ENCODE measurements around the gene RAB36. TPM values are rescaled to one million over a fixed set of nuclear protein-coding genes. Genes with fewer than 3 reads are reported as not detected.

The RAB36 gene
- total and polyA plus RNA-seq, 5 donors from 2014 or later, result 0.17 to 0.61 (median 0.49) TPM; not detected in 1

DNA sequence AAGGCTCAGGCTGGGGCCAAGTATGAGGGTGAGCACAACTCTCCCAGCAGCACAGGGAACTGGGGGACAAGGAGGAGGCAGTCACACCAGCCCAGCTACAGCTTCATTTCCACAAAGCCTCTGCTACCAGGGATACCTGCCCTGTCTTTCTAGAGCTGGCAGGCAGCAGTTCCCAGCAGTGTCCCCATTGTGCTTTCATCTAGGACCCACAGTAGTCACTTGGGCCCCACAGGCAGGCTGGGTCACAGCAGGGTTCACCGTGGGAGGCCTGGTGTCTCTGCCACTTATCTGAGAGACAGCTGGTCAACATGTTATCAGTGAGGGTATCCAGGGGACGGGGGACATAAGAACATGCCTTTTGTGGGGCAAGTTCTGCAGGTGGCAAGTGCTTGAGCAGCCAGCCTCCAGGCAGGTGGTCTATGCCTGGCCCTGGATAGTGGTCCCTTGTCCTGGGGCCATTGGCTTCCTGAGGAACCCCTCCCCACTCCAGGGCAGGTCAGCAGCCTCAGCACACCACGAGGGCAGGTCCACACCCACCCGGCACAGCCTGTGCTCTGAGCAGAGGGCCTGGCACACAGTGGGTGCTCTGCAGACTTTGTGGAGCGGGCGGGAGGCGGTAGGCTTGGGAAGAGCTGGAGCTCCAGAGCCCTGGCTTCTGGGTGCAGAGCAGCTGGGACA, 45.0 kb upstream of the RAB36 start:
- Histone ChIP-seq H3K9me3 (ENCODE audit: control insufficient read depth in 2 of 2, low read length in 2 of 2) (no peaks in the 10 kb centered on the region), H3K27ac (ENCODE audit: insufficient read depth, low read length, poor library complexity, severe bottlenecking) (no peak overlapping the region), H3K27me3 (ENCODE audit: control insufficient read depth, insufficient read depth, low read length) (no peaks in the 10 kb centered on the region), H3K36me3 (ENCODE audit: control insufficient read depth, insufficient read depth, low read length) (no peaks in the 10 kb centered on the region), H3K4me1 (ENCODE audit: control insufficient read depth, insufficient read depth, low read length, poor library complexity, severe bottlenecking) (no peaks in the 10 kb centered on the region), H3K4me3 (ENCODE audit: low read depth, low read length) (no peak overlapping the region)
- H3K4me1 Mint-ChIP-seq, result peaks cover 0 to 2% (median 0%) of the 10 kb centered on the region in 4 donors
- no peak overlapping the region for H3K27ac Mint-ChIP-seq
- DNase-seq (no peak), ATAC-seq (ENCODE audit: low read depth in 2 of 2) (no peak)
- no peak overlapping the region for H3K4me3 Mint-ChIP-seq
- no peaks in the 10 kb centered on the region for H3K9me3 Mint-ChIP-seq
- no peaks in the 10 kb centered on the region for H3K27me3 Mint-ChIP-seq
- no peaks in the 10 kb centered on the region for H3K36me3 Mint-ChIP-seq

- Mint-ChIP-seq H3K9me3 (no peaks in the 10 kb centered on the region), H3K4me1 (peaks cover 0 to 2% (median 0%) of the 10 kb centered on the region in 4 donors), H3K27me3 (no peaks in the 10 kb centered on the region), H3K36me3 (no peaks in the 10 kb centered on the region), H3K4me3 (no peak overlapping the region), H3K27ac (no peak overlapping the region)
- Histone ChIP-seq H3K9me3 (ENCODE audit: control insufficient read depth in 2 of 2, low read length in 2 of 2) (no peaks in the 10 kb centered on the region), H3K4me1 (ENCODE audit: control insufficient read depth, insufficient read depth, low read length, poor library complexity, severe bottlenecking) (no peaks in the 10 kb centered on the region), H3K27ac (ENCODE audit: insufficient read depth, low read length, poor library complexity, severe bottlenecking) (no peak overlapping the region), H3K36me3 (ENCODE audit: control insufficient read depth, insufficient read depth, low read length) (no peaks in the 10 kb centered on the region), H3K4me3 (ENCODE audit: low read depth, low read length) (no peak overlapping the region), H3K27me3 (ENCODE audit: control insufficient read depth, insufficient read depth, low read length) (no peaks in the 10 kb centered on the region)
- DNase-seq (no peak), ATAC-seq (ENCODE audit: low read depth in 2 of 2) (no peak)
Observed at GRCh38 chr22:23101524-23101923, 43.8 kb upstream of the RAB36 start.

DNA sequence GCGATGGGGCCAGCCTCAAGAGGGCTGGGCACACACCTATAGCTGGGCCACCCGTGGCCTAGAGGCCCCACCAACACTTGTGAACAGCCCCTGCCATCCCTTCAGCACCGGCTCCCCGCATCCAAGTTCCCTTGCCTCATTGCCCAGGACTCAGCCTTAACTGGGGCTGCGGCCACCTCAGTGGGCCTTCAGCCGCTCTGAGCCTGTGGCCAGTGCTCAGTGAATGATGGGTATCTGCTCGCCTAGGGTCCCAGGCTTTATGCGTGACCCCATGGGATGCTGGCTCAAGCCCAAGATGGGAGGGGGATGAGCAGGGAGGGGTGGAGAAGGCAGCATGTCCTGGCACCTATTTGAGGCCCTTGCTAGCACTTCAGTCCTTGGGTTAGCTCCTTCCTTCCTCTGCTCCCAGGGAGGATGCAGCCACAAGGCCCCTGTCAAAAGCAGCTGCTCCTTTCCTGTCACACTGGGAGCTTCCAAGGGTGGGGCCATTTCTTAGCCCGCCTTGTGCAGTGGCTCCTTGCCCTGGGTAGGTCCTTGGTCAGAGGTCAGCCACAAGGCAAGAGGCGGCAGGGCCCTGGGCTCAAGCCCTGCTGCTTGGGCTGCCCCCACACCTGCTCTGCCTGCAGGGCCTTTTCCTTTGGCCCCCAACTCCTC, 43.1 kb upstream of the RAB36 start:
- Histone ChIP-seq H3K4me3 (ENCODE audit: low read depth, low read length) (no peak overlapping the region), H3K36me3 (ENCODE audit: control insufficient read depth, insufficient read depth, low read length) (no peaks in the 10 kb centered on the region), H3K9me3 (ENCODE audit: control insufficient read depth in 2 of 2, low read length in 2 of 2) (no peaks in the 10 kb centered on the region), H3K27me3 (ENCODE audit: control insufficient read depth, insufficient read depth, low read length) (no peaks in the 10 kb centered on the region), H3K4me1 (ENCODE audit: control insufficient read depth, insufficient read depth, low read length, poor library complexity, severe bottlenecking) (no peaks in the 10 kb centered on the region), H3K27ac (ENCODE audit: insufficient read depth, low read length, poor library complexity, severe bottlenecking) (no peak overlapping the region)
- Mint-ChIP-seq H3K4me3 (no peak overlapping the region), H3K27me3 (no peaks in the 10 kb centered on the region), H3K9me3 (no peaks in the 10 kb centered on the region), H3K27ac (no peak overlapping the region), H3K4me1 (peaks cover 0 to 2% (median 0%) of the 10 kb centered on the region in 4 donors), H3K36me3 (no peaks in the 10 kb centered on the region)
- DNase-seq (no peak), ATAC-seq (ENCODE audit: low read depth in 2 of 2) (no peak)

DNA sequence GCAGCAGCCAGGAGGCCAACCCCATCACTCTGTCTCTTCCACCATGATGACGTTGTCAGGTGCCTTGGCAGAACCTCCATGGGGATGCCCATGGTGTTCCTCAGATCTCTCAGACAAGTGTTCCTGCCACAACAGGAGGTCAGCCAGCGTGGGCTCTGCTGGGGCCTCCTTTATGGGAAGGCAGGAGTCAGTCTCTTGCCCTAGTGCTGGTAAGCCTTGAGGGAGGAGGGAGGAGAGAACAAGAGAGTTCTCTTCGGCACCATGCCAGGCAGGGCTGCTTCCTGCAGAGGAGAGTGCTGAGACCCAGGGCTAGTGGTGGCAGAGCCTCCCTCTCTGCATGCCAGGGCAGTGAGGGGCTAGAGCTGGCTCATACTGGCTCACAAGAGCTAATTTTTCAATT, 42.5 kb upstream of the RAB36 start:
- Histone ChIP-seq H3K4me1 (ENCODE audit: control insufficient read depth, insufficient read depth, low read length, poor library complexity, severe bottlenecking) (no peaks in the 10 kb centered on the region), H3K27me3 (ENCODE audit: control insufficient read depth, insufficient read depth, low read length) (no peaks in the 10 kb centered on the region), H3K27ac (ENCODE audit: insufficient read depth, low read length, poor library complexity, severe bottlenecking) (no peak overlapping the region), H3K36me3 (ENCODE audit: control insufficient read depth, insufficient read depth, low read length) (no peaks in the 10 kb centered on the region), H3K4me3 (ENCODE audit: low read depth, low read length) (no peak overlapping the region), H3K9me3 (ENCODE audit: control insufficient read depth in 2 of 2, low read length in 2 of 2) (no peaks in the 10 kb centered on the region)
- H3K9me3 Mint-ChIP-seq, result no peaks in the 10 kb centered on the region
- no peak for DNase-seq
- H3K36me3 Mint-ChIP-seq, result no peaks in the 10 kb centered on the region
- H3K27me3 Mint-ChIP-seq, result no peaks in the 10 kb centered on the region
- no peak overlapping the region for H3K4me3 Mint-ChIP-seq
- peaks cover 0 to 2% (median 0%) of the 10 kb centered on the region in 4 donors for H3K4me1 Mint-ChIP-seq
- ATAC-seq (ENCODE audit: low read depth in 2 of 2), result no peak
- H3K27ac Mint-ChIP-seq, result no peak overlapping the region

- DNase-seq (no peak), ATAC-seq (ENCODE audit: low read depth in 2 of 2) (no peak)
- Histone ChIP-seq H3K9me3 (ENCODE audit: control insufficient read depth in 2 of 2, low read length in 2 of 2) (no peaks in the 10 kb centered on the region), H3K36me3 (ENCODE audit: control insufficient read depth, insufficient read depth, low read length) (no peaks in the 10 kb centered on the region), H3K27me3 (ENCODE audit: control insufficient read depth, insufficient read depth, low read length) (no peaks in the 10 kb centered on the region), H3K27ac (ENCODE audit: insufficient read depth, low read length, poor library complexity, severe bottlenecking) (no peak overlapping the region), H3K4me3 (ENCODE audit: low read depth, low read length) (no peak overlapping the region), H3K4me1 (ENCODE audit: control insufficient read depth, insufficient read depth, low read length, poor library complexity, severe bottlenecking) (no peaks in the 10 kb centered on the region)
- H3K9me3 Mint-ChIP-seq, result no peaks in the 10 kb centered on the region
- no peak overlapping the region for H3K4me3 Mint-ChIP-seq
- peak overlapping the region in 1 of 3 donors; percentile 52 for H3K27ac Mint-ChIP-seq
- no peaks in the 10 kb centered on the region for H3K36me3 Mint-ChIP-seq
- peaks cover 0 to 2% (median 0%) of the 10 kb centered on the region in 4 donors for H3K4me1 Mint-ChIP-seq
- no peaks in the 10 kb centered on the region for H3K27me3 Mint-ChIP-seq
Observed at GRCh38 chr22:23103199-23103954, 41.9 kb upstream of the RAB36 start.

DNA sequence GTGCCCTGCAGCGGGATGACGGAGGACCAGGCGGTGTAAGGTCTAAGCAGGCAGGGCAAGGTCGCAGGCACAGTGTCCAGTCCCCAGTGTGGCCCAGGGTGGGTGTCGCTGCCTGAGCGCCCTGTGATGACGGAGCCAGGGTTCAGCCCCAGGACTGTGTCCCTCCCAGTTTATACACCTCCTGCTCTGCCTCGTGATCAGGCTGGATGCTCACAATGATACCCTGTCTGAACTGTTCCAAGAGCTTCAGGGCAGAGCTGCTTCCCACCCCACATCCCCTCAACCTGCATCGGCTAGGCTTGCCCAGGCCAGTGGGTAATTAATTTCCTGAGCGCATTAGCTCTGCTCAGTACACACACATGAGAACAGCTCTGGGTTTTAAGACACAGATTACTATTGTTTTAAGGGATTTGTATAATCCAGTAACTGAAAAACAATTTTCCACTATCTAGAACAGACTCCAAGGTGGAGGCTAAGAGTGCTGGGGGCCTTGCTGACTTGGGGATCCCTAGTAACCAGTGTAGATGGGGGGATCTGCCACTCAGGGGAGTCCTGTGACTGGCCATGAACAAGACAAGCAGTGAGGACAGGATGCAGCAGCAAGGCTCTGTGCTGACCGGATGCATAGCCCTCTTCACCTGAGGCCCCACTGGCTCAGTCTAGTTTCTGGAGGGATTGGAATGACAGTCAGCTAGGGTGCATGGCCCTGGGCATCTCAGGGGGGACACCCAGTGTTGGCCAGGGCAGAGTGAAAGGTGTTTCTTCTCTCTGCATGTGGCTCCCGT, 40.9 kb upstream of the RAB36 start:
- Histone ChIP-seq H3K27me3 (ENCODE audit: control insufficient read depth, insufficient read depth, low read length) (no peaks in the 10 kb centered on the region), H3K4me3 (ENCODE audit: low read depth, low read length) (no peak overlapping the region), H3K4me1 (ENCODE audit: control insufficient read depth, insufficient read depth, low read length, poor library complexity, severe bottlenecking) (no peaks in the 10 kb centered on the region), H3K9me3 (ENCODE audit: control insufficient read depth in 2 of 2, low read length in 2 of 2) (no peaks in the 10 kb centered on the region), H3K36me3 (ENCODE audit: control insufficient read depth, insufficient read depth, low read length) (no peaks in the 10 kb centered on the region), H3K27ac (ENCODE audit: insufficient read depth, low read length, poor library complexity, severe bottlenecking) (no peak overlapping the region)
- Mint-ChIP-seq H3K4me1 (peaks cover 0 to 2% (median 0%) of the 10 kb centered on the region in 4 donors), H3K9me3 (no peaks in the 10 kb centered on the region), H3K4me3 (no peak overlapping the region), H3K27ac (no peak overlapping the region), H3K27me3 (no peaks in the 10 kb centered on the region), H3K36me3 (no peaks in the 10 kb centered on the region)
- DNase-seq (no peak), ATAC-seq (ENCODE audit: low read depth in 2 of 2) (no peak)

DNA sequence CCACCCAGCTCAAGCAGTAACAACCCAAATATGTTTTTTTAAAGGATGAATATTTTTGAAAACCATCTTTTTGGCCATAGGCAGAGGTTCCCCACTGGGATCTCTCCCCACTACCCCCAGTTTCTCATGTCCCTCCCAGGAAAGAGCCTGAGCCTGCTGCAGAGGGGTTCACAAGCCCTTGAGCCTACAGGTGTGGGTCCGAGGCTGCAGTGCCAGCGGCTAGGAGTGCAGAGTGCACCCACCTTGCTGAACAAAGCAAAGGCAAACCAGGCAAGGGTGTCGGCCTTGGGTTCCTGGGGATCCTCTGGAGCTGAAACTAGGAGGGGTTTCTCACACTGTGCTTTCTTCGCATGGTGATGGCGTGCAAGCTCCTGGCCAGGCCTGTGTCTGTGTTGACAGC, 40.0 kb upstream of the RAB36 start:
- Histone ChIP-seq H3K27ac (ENCODE audit: insufficient read depth, low read length, poor library complexity, severe bottlenecking) (no peak overlapping the region), H3K9me3 (ENCODE audit: control insufficient read depth in 2 of 2, low read length in 2 of 2) (no peaks in the 10 kb centered on the region), H3K27me3 (ENCODE audit: control insufficient read depth, insufficient read depth, low read length) (no peaks in the 10 kb centered on the region), H3K4me3 (ENCODE audit: low read depth, low read length) (no peak overlapping the region), H3K4me1 (ENCODE audit: control insufficient read depth, insufficient read depth, low read length, poor library complexity, severe bottlenecking) (no peaks in the 10 kb centered on the region), H3K36me3 (ENCODE audit: control insufficient read depth, insufficient read depth, low read length) (no peaks in the 10 kb centered on the region)
- no peak for ATAC-seq (ENCODE audit: low read depth in 2 of 2)
- no peak overlapping the region for H3K27ac Mint-ChIP-seq
- no peaks in the 10 kb centered on the region for H3K9me3 Mint-ChIP-seq
- DNase-seq, result no peak
- H3K4me1 Mint-ChIP-seq, result peaks cover 0 to 2% (median 0%) of the 10 kb centered on the region in 4 donors
- no peaks in the 10 kb centered on the region for H3K27me3 Mint-ChIP-seq
- no peak overlapping the region for H3K4me3 Mint-ChIP-seq
- H3K36me3 Mint-ChIP-seq, result no peaks in the 10 kb centered on the region
